ENCODE measurements around the gene AGTPBP1. TPM values are rescaled to one million over a fixed set of nuclear protein-coding genes. Genes with fewer than 3 reads are reported as not detected.

AGTPBP1 gene
- total and polyA plus RNA-seq, 2 donors: 15.9 to 34.7 TPM

DNA sequence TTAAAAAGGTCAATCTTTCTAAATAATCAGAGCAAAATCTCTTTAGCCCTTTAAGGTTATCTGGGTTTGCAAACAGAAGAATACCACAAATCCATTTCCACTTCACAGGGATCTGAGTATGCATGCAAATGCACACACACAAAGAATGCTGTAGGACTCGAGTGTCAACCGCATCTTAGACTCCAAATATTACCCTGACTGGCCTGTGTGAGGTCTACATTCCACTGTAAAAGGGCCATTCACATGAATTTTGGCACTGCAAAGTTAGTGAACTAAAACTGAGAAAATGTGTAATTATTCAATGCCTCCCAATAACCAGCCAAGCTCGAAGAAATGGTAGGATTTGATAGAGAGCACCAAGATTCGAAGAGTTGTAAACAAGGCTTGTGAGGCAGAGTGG lies 199.9 kb downstream of the AGTPBP1 start:
- H3K27ac ChIP-seq (ENCODE audit: low read depth in 1 of 2, low read length in 1 of 2): no peak overlapping the region
- H3K27me3 ChIP-seq (ENCODE audit: control insufficient read depth in 2 of 2, insufficient read depth in 1 of 2, low read length in 1 of 2): no peaks in the 10 kb centered on the region
- H3K4me3 ChIP-seq (ENCODE audit: low read length in 2 of 2): no peak overlapping the region
- no peak for DNase-seq (ENCODE audit: low read depth in 6 of 9, low spot score in 9 of 9)
- 93% methylated on average over 4 of the region's 4 CpGs for WGBS
- no peaks in the 10 kb centered on the region for H3K36me3 ChIP-seq (ENCODE audit: control insufficient read depth in 2 of 2, insufficient read depth in 2 of 2, low read length in 1 of 2)
- no peaks in the 10 kb centered on the region for H3K4me1 ChIP-seq (ENCODE audit: control insufficient read depth in 2 of 2, insufficient read depth in 2 of 2, low read length in 2 of 2)
- no peaks in the 10 kb centered on the region for H3K9me3 ChIP-seq (ENCODE audit: control insufficient read depth in 2 of 2, insufficient read depth in 1 of 2, low read length in 1 of 2)

DNA sequence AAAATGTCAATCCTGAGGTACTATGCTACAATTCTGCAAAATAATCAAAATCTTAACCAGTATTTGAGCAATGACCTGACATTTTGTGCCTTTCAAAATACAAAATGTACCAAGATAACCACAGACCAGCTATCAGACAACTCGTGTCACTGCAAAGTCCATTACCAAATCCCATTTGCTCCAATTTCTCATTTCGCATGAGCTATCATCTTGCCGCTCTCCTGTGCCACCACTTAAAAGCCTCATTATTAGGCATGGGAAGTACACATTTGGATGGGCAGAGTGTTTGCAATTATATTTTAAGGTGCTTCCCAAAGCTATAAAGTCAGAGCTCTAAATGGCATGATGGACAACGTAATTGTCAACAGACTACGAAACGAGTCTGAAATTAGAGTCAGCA lies 205.2 kb downstream of the AGTPBP1 start:
- Histone ChIP-seq H3K36me3 (ENCODE audit: control insufficient read depth in 2 of 2, insufficient read depth in 2 of 2, low read length in 1 of 2) (no peaks in the 10 kb centered on the region), H3K4me3 (ENCODE audit: low read length in 2 of 2) (no peak overlapping the region), H3K27me3 (ENCODE audit: control insufficient read depth in 2 of 2, insufficient read depth in 1 of 2, low read length in 1 of 2) (no peaks in the 10 kb centered on the region), H3K9me3 (ENCODE audit: control insufficient read depth in 2 of 2, insufficient read depth in 1 of 2, low read length in 1 of 2) (no peaks in the 10 kb centered on the region), H3K27ac (ENCODE audit: low read depth in 1 of 2, low read length in 1 of 2) (no peak overlapping the region), H3K4me1 (ENCODE audit: control insufficient read depth in 2 of 2, insufficient read depth in 2 of 2, low read length in 2 of 2) (no peaks in the 10 kb centered on the region)
- 97% methylated on average over 6 of the region's 6 CpGs for WGBS
- DNase-seq (ENCODE audit: low read depth in 6 of 9, low spot score in 9 of 9): no peak

DNA sequence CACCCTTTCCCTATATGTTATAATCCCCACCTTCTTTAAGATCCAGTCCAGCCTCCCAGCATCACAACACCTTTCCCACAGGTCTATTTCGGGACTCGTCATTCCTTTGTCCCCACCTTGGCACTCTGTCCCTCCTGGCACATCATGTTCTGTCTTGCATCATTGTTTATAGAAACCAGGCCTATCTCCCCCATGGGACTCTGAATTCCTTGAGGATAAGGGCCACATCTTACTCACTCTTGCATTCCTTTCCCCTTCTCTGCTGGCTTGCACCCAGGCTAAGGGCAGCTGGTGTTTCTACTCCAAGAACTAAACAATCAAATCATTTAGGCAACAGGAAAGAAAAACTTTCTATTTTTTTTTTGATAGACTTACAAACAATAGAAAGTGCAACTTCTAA lies 205.7 kb downstream of the AGTPBP1 start:
- Histone ChIP-seq H3K9me3 (ENCODE audit: control insufficient read depth in 2 of 2, insufficient read depth in 1 of 2, low read length in 1 of 2) (no peaks in the 10 kb centered on the region), H3K4me1 (ENCODE audit: control insufficient read depth in 2 of 2, insufficient read depth in 2 of 2, low read length in 2 of 2) (no peaks in the 10 kb centered on the region), H3K27me3 (ENCODE audit: control insufficient read depth in 2 of 2, insufficient read depth in 1 of 2, low read length in 1 of 2) (no peaks in the 10 kb centered on the region), H3K36me3 (ENCODE audit: control insufficient read depth in 2 of 2, insufficient read depth in 2 of 2, low read length in 1 of 2) (no peaks in the 10 kb centered on the region), H3K27ac (ENCODE audit: low read depth in 1 of 2, low read length in 1 of 2) (no peak overlapping the region), H3K4me3 (ENCODE audit: low read length in 2 of 2) (no peak overlapping the region)
- DNase-seq (ENCODE audit: low read depth in 6 of 9, low spot score in 9 of 9): no peak
- 93% methylated on average over 2 of the region's 2 CpGs for WGBS

DNA sequence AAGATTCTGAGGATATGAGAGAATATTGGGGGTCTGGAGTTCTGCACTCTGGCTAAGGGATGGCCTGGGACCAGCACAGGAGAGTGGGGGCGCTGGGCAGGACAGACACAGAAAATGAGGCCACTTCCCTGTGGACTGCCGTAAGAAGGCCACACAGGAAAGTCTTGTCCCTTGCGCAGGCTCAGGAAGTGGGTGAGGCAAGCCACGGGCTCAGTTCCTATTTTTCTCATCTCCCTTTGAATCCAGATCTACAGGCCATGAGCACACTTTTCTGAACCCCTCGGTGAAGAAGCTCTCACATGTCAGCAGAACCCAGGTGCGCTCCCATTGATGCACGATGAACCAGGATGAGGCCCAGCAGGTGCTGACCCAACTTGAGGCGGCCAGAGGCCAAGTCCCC lies 207.4 kb downstream of the AGTPBP1 start:
- Histone ChIP-seq H3K9me3 (ENCODE audit: control insufficient read depth in 2 of 2, insufficient read depth in 1 of 2, low read length in 1 of 2) (no peaks in the 10 kb centered on the region), H3K27ac (ENCODE audit: low read depth in 1 of 2, low read length in 1 of 2) (no peak overlapping the region), H3K4me1 (ENCODE audit: control insufficient read depth in 2 of 2, insufficient read depth in 2 of 2, low read length in 2 of 2) (no peaks in the 10 kb centered on the region), H3K36me3 (ENCODE audit: control insufficient read depth in 2 of 2, insufficient read depth in 2 of 2, low read length in 1 of 2) (no peaks in the 10 kb centered on the region), H3K27me3 (ENCODE audit: control insufficient read depth in 2 of 2, insufficient read depth in 1 of 2, low read length in 1 of 2) (no peaks in the 10 kb centered on the region), H3K4me3 (ENCODE audit: low read length in 2 of 2) (no peak overlapping the region)
- WGBS: 70% methylated on average over 8 of the region's 8 CpGs
- no peak for DNase-seq (ENCODE audit: low read depth in 6 of 9, low spot score in 9 of 9)

DNA sequence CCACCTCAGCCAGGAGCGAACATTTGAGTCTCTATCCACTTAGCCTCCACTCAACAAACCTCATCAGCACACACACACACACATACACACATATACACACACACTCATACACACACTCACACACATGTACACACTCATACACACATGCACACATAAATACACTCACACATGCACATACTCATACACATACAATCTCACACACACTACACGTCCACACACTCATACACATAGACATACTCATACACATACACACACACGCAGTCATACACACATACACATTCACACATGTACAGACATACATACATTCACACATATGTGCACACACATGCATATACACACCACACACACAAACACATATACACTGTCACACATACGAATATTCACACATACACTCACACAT lies 208.2 kb downstream of the AGTPBP1 start:
- no peak overlapping the region for H3K27ac ChIP-seq (ENCODE audit: low read depth in 1 of 2, low read length in 1 of 2)

DNA sequence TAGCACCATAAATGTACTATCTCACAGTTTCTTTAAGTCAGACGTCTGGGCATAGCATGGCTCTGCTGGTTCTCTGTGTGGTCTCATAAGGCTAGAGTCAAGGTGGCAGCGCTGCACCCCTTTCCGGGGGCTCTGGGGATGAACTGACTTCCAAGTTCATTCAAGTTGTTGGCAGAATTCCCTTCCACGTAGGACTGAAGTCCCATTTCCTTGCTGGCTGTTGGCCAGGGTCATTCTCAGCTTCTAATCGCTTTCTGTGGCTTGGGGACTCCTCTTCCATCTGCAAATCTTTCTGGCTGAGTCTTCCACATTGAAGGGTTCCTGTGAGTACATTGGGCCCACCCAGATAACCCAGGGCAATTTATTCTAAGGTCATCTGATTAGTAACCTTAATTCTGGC lies 211.0 kb downstream of the AGTPBP1 start:
- H3K9me3 ChIP-seq (ENCODE audit: control insufficient read depth in 2 of 2, insufficient read depth in 1 of 2, low read length in 1 of 2): no peaks in the 10 kb centered on the region
- no peaks in the 10 kb centered on the region for H3K27me3 ChIP-seq (ENCODE audit: control insufficient read depth in 2 of 2, insufficient read depth in 1 of 2, low read length in 1 of 2)
- H3K27ac ChIP-seq (ENCODE audit: low read depth in 1 of 2, low read length in 1 of 2): no peak overlapping the region
- no peaks in the 10 kb centered on the region for H3K4me1 ChIP-seq (ENCODE audit: control insufficient read depth in 2 of 2, insufficient read depth in 2 of 2, low read length in 2 of 2)
- H3K36me3 ChIP-seq (ENCODE audit: control insufficient read depth in 2 of 2, insufficient read depth in 2 of 2, low read length in 1 of 2): no peaks in the 10 kb centered on the region
- WGBS: 90% methylated on average over 5 of the region's 5 CpGs
- no peak overlapping the region for H3K4me3 ChIP-seq (ENCODE audit: low read length in 2 of 2)
- no peak for DNase-seq (ENCODE audit: low read depth in 6 of 9, low spot score in 9 of 9)

More for the DNA sequence above, 208.2 kb downstream of the AGTPBP1 start:
- Histone ChIP-seq H3K4me3 (ENCODE audit: low read length in 2 of 2) (no peak overlapping the region), H3K4me1 (ENCODE audit: control insufficient read depth in 2 of 2, insufficient read depth in 2 of 2, low read length in 2 of 2) (no peaks in the 10 kb centered on the region), H3K36me3 (ENCODE audit: control insufficient read depth in 2 of 2, insufficient read depth in 2 of 2, low read length in 1 of 2) (no peaks in the 10 kb centered on the region), H3K9me3 (ENCODE audit: control insufficient read depth in 2 of 2, insufficient read depth in 1 of 2, low read length in 1 of 2) (no peaks in the 10 kb centered on the region), H3K27me3 (ENCODE audit: control insufficient read depth in 2 of 2, insufficient read depth in 1 of 2, low read length in 1 of 2) (no peaks in the 10 kb centered on the region)
- no peak for DNase-seq (ENCODE audit: low read depth in 6 of 9, low spot score in 9 of 9)
- WGBS: 98% methylated on average over 4 of the region's 4 CpGs

DNA sequence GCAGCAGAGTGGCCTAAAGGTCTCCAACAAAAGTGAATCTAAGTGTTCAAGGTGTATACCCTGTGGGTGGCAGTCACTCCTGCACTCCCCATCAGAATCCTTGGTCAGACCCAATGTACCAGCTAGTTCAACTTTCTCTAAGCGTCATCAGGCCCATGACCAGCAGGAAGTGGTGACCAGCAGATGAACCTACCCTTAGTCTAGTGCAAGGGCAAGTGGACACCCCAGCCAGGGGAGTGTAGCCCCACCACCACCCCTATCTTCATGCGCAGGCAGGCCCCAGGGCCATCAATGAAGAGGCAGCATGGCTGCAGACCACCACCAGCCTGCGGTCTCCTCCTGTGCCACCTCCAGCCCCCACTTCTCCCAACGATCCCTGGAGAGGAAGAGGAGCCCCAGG lies 213.1 kb downstream of the AGTPBP1 start:
- WGBS: 91% methylated on average over 4 of the region's 4 CpGs
- no peak for DNase-seq (ENCODE audit: low read depth in 6 of 9, low spot score in 9 of 9)
- H3K4me1 ChIP-seq (ENCODE audit: control insufficient read depth in 2 of 2, insufficient read depth in 2 of 2, low read length in 2 of 2): no peaks in the 10 kb centered on the region
- no peak overlapping the region for H3K4me3 ChIP-seq (ENCODE audit: low read length in 2 of 2)
- no peaks in the 10 kb centered on the region for H3K36me3 ChIP-seq (ENCODE audit: control insufficient read depth in 2 of 2, insufficient read depth in 2 of 2, low read length in 1 of 2)
- H3K27ac ChIP-seq (ENCODE audit: low read depth in 1 of 2, low read length in 1 of 2): no peak overlapping the region
- H3K9me3 ChIP-seq (ENCODE audit: control insufficient read depth in 2 of 2, insufficient read depth in 1 of 2, low read length in 1 of 2): no peaks in the 10 kb centered on the region
- H3K27me3 ChIP-seq (ENCODE audit: control insufficient read depth in 2 of 2, insufficient read depth in 1 of 2, low read length in 1 of 2): peaks cover 0 to 2% of the 10 kb centered on the region in 2 donors

DNA sequence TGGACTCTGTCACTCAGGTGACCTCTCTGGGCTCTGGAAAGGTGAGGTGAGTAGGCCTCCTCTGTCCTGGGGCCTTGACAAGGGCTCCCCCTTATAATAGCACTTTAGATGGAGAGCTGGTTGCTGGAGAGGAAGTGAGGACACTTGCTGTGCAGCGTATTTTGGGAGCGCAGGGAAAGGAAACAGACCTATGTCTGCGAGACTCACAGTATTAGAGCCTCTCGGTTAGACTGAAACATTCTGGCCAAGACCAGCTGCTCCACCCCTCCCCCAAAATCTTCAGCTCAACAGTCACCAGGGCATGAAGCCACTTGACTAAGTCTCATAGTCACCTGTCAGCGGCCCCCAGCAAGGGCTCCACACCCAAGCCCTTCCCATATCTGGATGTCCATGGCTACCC lies 213.6 kb downstream of the AGTPBP1 start:
- H3K4me3 ChIP-seq (ENCODE audit: low read length in 2 of 2): no peak overlapping the region
- no peak for DNase-seq (ENCODE audit: low read depth in 6 of 9, low spot score in 9 of 9)
- no peaks in the 10 kb centered on the region for H3K36me3 ChIP-seq (ENCODE audit: control insufficient read depth in 2 of 2, insufficient read depth in 2 of 2, low read length in 1 of 2)
- H3K27me3 ChIP-seq (ENCODE audit: control insufficient read depth in 2 of 2, insufficient read depth in 1 of 2, low read length in 1 of 2): peaks cover 3 to 7% of the 10 kb centered on the region in 2 donors
- H3K9me3 ChIP-seq (ENCODE audit: control insufficient read depth in 2 of 2, insufficient read depth in 1 of 2, low read length in 1 of 2): no peaks in the 10 kb centered on the region
- 93% methylated on average over 5 of the region's 5 CpGs for WGBS
- H3K4me1 ChIP-seq (ENCODE audit: control insufficient read depth in 2 of 2, insufficient read depth in 2 of 2, low read length in 2 of 2): peaks cover 0 to under 1% of the 10 kb centered on the region in 2 donors
- H3K27ac ChIP-seq (ENCODE audit: low read depth in 1 of 2, low read length in 1 of 2): peak overlapping the region in 1 of 2 donors; percentile 18

DNA sequence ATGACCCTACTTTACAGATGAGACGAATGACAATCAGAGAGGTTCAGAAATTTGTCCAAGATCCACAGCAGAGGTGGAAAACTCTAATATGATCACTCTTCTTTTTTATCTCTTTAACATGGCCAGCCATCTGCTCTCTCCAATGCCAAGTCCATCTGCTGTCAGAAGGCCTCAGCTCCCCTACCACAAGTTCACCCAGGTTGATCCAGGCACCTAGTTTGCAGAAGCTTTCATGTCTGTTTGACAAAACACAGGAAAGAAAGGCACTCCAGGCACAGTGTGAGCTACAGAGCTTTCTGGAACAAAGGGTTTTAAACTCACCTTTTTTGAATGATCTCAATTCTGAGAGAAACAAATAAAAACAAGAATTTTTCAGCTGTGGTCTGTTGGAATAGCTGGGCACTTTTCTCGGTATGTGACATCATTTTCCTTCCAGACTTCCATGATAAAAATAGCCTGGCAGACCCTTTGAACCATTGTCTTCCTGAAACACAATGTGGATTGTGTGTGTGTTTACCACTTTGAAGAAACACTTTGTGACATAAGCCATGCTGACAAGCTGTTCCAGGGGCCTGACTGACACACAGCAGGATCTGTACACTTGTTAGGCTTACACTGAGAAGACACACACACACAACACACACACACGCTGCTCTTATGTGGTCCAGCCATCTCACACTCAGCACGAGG lies 214.3 kb downstream of the AGTPBP1 start:
- Histone ChIP-seq H3K9me3 (ENCODE audit: control insufficient read depth in 2 of 2, insufficient read depth in 1 of 2, low read length in 1 of 2) (no peaks in the 10 kb centered on the region), H3K36me3 (ENCODE audit: control insufficient read depth in 2 of 2, insufficient read depth in 2 of 2, low read length in 1 of 2) (no peaks in the 10 kb centered on the region), H3K27me3 (ENCODE audit: control insufficient read depth in 2 of 2, insufficient read depth in 1 of 2, low read length in 1 of 2) (peaks cover 7 to 10% of the 10 kb centered on the region in 2 donors), H3K4me1 (ENCODE audit: control insufficient read depth in 2 of 2, insufficient read depth in 2 of 2, low read length in 2 of 2) (peaks cover 0 to 4% of the 10 kb centered on the region in 2 donors), H3K4me3 (ENCODE audit: low read length in 2 of 2) (no peak overlapping the region), H3K27ac (ENCODE audit: low read depth in 1 of 2, low read length in 1 of 2) (peak overlapping the region in 1 of 2 donors; percentile 32)
- DNase-seq (ENCODE audit: low read depth in 6 of 9, low spot score in 9 of 9): no peak
- 85% methylated on average over 4 of the region's 4 CpGs for WGBS
